ENCODE data around the gene SUMO3. TPM values are rescaled to one million over a fixed set of nuclear protein-coding genes. Genes with fewer than 3 reads are reported as not detected.

Gene SUMO3
- total and polyA plus RNA-seq, 2 donors (not counting 1 experiment from before 2014, with no cell fraction given): 96.3 to 190 TPM

- H3K4me1 ChIP-seq (ENCODE audit: control insufficient read depth, extremely low read depth, insufficient read depth, low read length): peaks cover 3% of the 10 kb centered on the region
- H3K79me2 ChIP-seq (ENCODE audit: control insufficient read depth, insufficient read depth, low read length): peaks cover 68% of the 10 kb centered on the region
- no peak for DNase-seq (ENCODE audit: low read depth in 2 of 2)
- no peak overlapping the region for H3K4me3 ChIP-seq (replicated peaks in 1 of 4; ENCODE audit: control extremely low read depth in 1 of 4, insufficient read depth in 1 of 4, low read depth in 3 of 4, low read length in 4 of 4)
- TF ChIP-seq EZH2 (IDR thresholded peaks at IDR 0.05; ENCODE audit: low read length, missing control alignments): no peak
- TF ChIP-seq, protein P1, sequence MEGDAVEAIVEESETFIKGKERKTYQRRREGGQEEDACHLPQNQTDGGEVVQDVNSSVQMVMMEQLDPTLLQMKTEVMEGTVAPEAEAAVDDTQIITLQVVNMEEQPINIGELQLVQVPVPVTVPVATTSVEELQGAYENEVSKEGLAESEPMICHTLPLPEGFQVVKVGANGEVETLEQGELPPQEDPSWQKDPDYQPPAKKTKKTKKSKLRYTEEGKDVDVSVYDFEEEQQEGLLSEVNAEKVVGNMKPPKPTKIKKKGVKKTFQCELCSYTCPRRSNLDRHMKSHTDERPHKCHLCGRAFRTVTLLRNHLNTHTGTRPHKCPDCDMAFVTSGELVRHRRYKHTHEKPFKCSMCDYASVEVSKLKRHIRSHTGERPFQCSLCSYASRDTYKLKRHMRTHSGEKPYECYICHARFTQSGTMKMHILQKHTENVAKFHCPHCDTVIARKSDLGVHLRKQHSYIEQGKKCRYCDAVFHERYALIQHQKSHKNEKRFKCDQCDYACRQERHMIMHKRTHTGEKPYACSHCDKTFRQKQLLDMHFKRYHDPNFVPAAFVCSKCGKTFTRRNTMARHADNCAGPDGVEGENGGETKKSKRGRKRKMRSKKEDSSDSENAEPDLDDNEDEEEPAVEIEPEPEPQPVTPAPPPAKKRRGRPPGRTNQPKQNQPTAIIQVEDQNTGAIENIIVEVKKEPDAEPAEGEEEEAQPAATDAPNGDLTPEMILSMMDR (conservative IDR thresholded peaks at IDR 0.05 in 1 of 2, IDR thresholded peaks at IDR 0.05 in 1 of 2; ENCODE audit: low read depth in 1 of 2, low read length in 2 of 2): no peak
- no peaks in the 10 kb centered on the region for H3K9me3 ChIP-seq (ENCODE audit: control insufficient read depth, insufficient read depth, low read depth, low read length)
- peaks cover 18% of the 10 kb centered on the region for H3K36me3 ChIP-seq (ENCODE audit: control insufficient read depth, insufficient read depth, low read length)
- no peak overlapping the region for H3K27ac ChIP-seq (ENCODE audit: insufficient read depth, low read length)
- no peak overlapping the region for H3K9ac ChIP-seq (ENCODE audit: insufficient read depth, low read length)
- no peaks in the 10 kb centered on the region for H3K27me3 ChIP-seq (ENCODE audit: control insufficient read depth, insufficient read depth, low read length)
- H4K20me1 ChIP-seq (ENCODE audit: control insufficient read depth, extremely low read depth, insufficient read depth, low read length): no peaks in the 10 kb centered on the region
- H3K4me2 ChIP-seq (ENCODE audit: extremely low read depth, insufficient read depth, low read length): no peak overlapping the region
- H2AFZ ChIP-seq (ENCODE audit: low read length): no peak overlapping the region
Measured at GRCh38 chr21:44814498-44815023, 3.3 kb downstream of the SUMO3 start.

DNA sequence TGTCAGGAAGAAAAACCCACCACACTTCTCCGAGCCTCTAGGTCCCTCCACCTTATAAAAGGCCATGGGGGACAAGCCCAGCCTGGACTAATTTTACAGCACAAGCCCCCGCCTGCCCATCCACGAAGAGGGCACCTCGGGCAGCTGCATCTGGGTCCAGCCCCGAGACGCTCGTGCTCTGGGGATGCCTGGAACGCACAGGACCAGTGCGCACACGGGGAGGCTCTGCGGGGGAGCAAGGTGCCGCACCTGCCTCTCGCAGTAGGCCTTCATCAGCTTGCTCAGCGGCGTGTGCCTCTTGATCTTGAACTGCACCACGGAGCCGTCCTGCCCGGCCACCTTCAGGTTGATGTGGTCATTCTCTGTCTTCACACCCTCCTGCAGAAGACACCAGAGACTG lies 4.1 kb downstream of the SUMO3 start:
- H3K27ac ChIP-seq (ENCODE audit: insufficient read depth, low read length): no peak overlapping the region
- TF ChIP-seq, protein P1 (conservative IDR thresholded peaks at IDR 0.05 in 1 of 2, IDR thresholded peaks at IDR 0.05 in 1 of 2; ENCODE audit: low read depth in 1 of 2, low read length in 2 of 2): no peak
- no peak for TF ChIP-seq EZH2 (IDR thresholded peaks at IDR 0.05; ENCODE audit: low read length, missing control alignments)
- H3K9ac ChIP-seq (ENCODE audit: insufficient read depth, low read length): no peak overlapping the region
- peaks cover 20% of the 10 kb centered on the region for H3K36me3 ChIP-seq (ENCODE audit: control insufficient read depth, insufficient read depth, low read length)
- H3K79me2 ChIP-seq (ENCODE audit: control insufficient read depth, insufficient read depth, low read length): peaks cover 68% of the 10 kb centered on the region
- no peak overlapping the region for H3K4me2 ChIP-seq (ENCODE audit: extremely low read depth, insufficient read depth, low read length)
- H3K27me3 ChIP-seq (ENCODE audit: control insufficient read depth, insufficient read depth, low read length): no peaks in the 10 kb centered on the region
- no peaks in the 10 kb centered on the region for H3K9me3 ChIP-seq (ENCODE audit: control insufficient read depth, insufficient read depth, low read depth, low read length)
- H2AFZ ChIP-seq (ENCODE audit: low read length): no peak overlapping the region
- H3K4me1 ChIP-seq (ENCODE audit: control insufficient read depth, extremely low read depth, insufficient read depth, low read length): peaks cover 3% of the 10 kb centered on the region
- no peak for DNase-seq (ENCODE audit: low read depth in 2 of 2)
- no peaks in the 10 kb centered on the region for H4K20me1 ChIP-seq (ENCODE audit: control insufficient read depth, extremely low read depth, insufficient read depth, low read length)
- H3K4me3 ChIP-seq (replicated peaks in 1 of 4; ENCODE audit: control extremely low read depth in 1 of 4, insufficient read depth in 1 of 4, low read depth in 3 of 4, low read length in 4 of 4): no peak overlapping the region

DNA sequence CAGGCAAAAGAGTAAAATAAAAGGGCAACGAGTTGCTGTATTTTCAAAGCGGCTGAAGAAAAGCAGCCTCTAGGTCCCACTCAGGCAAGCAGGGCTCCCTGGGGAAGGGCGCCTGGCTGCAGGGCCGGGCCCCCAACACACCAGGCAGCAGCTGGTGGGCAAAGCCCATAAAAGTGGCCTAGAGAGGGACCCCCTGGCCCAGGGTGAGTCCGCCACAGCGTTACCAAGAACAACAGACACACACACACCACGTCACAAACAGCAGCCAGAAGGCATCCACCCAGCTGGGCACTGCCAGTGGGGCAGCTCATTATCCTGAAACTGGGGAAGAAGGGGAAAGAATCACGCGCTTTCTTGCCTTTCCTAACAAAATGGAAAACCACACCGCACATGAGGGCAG lies 4.7 kb downstream of the SUMO3 start:
- no peaks in the 10 kb centered on the region for H4K20me1 ChIP-seq (ENCODE audit: control insufficient read depth, extremely low read depth, insufficient read depth, low read length)

More for the DNA sequence above, 4.7 kb downstream of the SUMO3 start:
- Histone ChIP-seq H2AFZ (ENCODE audit: low read length) (no peak overlapping the region), H3K27ac (ENCODE audit: insufficient read depth, low read length) (no peak overlapping the region), H3K27me3 (ENCODE audit: control insufficient read depth, insufficient read depth, low read length) (no peaks in the 10 kb centered on the region), H3K4me1 (ENCODE audit: control insufficient read depth, extremely low read depth, insufficient read depth, low read length) (peaks cover 3% of the 10 kb centered on the region), H3K79me2 (ENCODE audit: control insufficient read depth, insufficient read depth, low read length) (peaks cover 68% of the 10 kb centered on the region), H3K9me3 (ENCODE audit: control insufficient read depth, insufficient read depth, low read depth, low read length) (no peaks in the 10 kb centered on the region), H3K36me3 (ENCODE audit: control insufficient read depth, insufficient read depth, low read length) (peaks cover 23% of the 10 kb centered on the region), H3K4me3 (replicated peaks in 1 of 4; ENCODE audit: control extremely low read depth in 1 of 4, insufficient read depth in 1 of 4, low read depth in 3 of 4, low read length in 4 of 4) (no peak overlapping the region), H3K4me2 (ENCODE audit: extremely low read depth, insufficient read depth, low read length) (no peak overlapping the region), H3K9ac (ENCODE audit: insufficient read depth, low read length) (no peak overlapping the region)
- DNase-seq (ENCODE audit: low read depth in 2 of 2): no peak
- TF ChIP-seq EZH2 (IDR thresholded peaks at IDR 0.05; ENCODE audit: low read length, missing control alignments): no peak
- TF ChIP-seq, protein P1 (conservative IDR thresholded peaks at IDR 0.05 in 1 of 2, IDR thresholded peaks at IDR 0.05 in 1 of 2; ENCODE audit: low read depth in 1 of 2, low read length in 2 of 2): no peak

All from fibroblast of lung (primary cell).